B cell (primary cell): ENCODE results near the gene UPK3A.

Source experiments
- CTCF ChIP-seq: fragments of 200-600 bp; IDR thresholded peaks from one replicate; pipeline ENCODE4 v1.8.0; 2022; ENCODE audit warnings: antibody characterized with exemption, mild to moderate bottlenecking
- EZH2 ChIP-seq: IDR thresholded peaks from 2 replicates; pipeline ENCODE4 v1.6.1; 2012; ENCODE audit warnings: borderline replicate concordance, low read depth, mild to moderate bottlenecking, moderate library complexity, low read length; ENCODE audit not compliant: insufficient read depth, poor library complexity, severe bottlenecking

- TF ChIP-seq CTCF (no peak), EZH2 (no peak)
Measured at GRCh38 chr22:45318168-45318557, 33.4 kb downstream of the UPK3A start.
